ENCODE measurements around the gene ADCY6. TPM values are rescaled to one million over a fixed set of nuclear protein-coding genes. Genes with fewer than 3 reads are reported as not detected.

The ADCY6 gene
- total RNA-seq, 1 donor: 30.8 TPM

DNA sequence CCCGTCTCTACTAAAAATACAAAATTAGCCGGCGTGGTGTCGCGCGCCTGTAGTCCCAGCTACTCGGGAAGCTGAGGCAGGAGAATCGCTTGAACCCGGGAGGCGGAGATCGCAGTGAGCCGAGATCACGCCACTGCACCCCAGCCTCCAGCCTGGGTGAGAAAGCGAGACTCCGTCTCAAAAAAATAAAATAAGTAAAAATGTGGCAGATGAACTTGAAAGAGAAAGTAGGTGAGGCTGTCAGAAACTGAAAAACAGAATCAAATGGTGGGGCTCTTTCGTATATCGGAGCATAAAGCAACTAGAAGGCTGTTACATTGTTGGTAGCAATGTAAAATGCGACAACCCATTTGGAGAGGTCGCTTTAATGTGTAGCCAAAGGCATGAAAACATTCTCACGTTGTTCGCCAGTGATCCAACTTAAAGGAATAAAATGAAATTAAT, 71.6 kb downstream of the ADCY6 start:
- Histone ChIP-seq H3K4me1 (ENCODE audit: insufficient read depth, low read length) (peaks cover 17% of the 10 kb centered on the region), H3K27ac (ENCODE audit: low read depth, low read length) (peak overlapping the region; percentile 98), H3K79me2 (ENCODE audit: insufficient read depth, low read length) (peaks cover 41% of the 10 kb centered on the region), H3K36me3 (ENCODE audit: insufficient read depth, low read length) (peaks cover 21% of the 10 kb centered on the region), H3K9me3 (ENCODE audit: low read depth, low read length) (no peaks in the 10 kb centered on the region), H3K4me3 (ENCODE audit: insufficient read depth, low read length) (peak overlapping the region; percentile 90), H2AFZ (ENCODE audit: low read length) (peak overlapping the region; percentile 65), H3K27me3 (ENCODE audit: insufficient read depth, low read length) (no peaks in the 10 kb centered on the region), H4K20me1 (ENCODE audit: insufficient read depth, low read length) (peaks cover 17% of the 10 kb centered on the region), H3K4me2 (ENCODE audit: insufficient read depth, low read length) (peak overlapping the region; percentile 67)
- no peak for TF ChIP-seq CTCF (IDR thresholded peaks at IDR 0.05; ENCODE audit: extremely low read depth, low read depth, low read length)
- DNase-seq (ENCODE audit: insufficient read length, low spot score, missing footprints): no peak

- peaks cover 26% of the 10 kb centered on the region for H3K36me3 ChIP-seq (ENCODE audit: insufficient read depth, low read length)
- H3K4me1 ChIP-seq (ENCODE audit: insufficient read depth, low read length): peaks cover 17% of the 10 kb centered on the region
- peaks cover 17% of the 10 kb centered on the region for H4K20me1 ChIP-seq (ENCODE audit: insufficient read depth, low read length)
- H3K27ac ChIP-seq (ENCODE audit: low read depth, low read length): peak within 1 kb of the TSS; percentile 98
- H3K9me3 ChIP-seq (ENCODE audit: low read depth, low read length): no peaks in the 10 kb centered on the region
- DNase-seq (ENCODE audit: insufficient read length, low spot score, missing footprints): peak; percentile 98
- H2AFZ ChIP-seq (ENCODE audit: low read length): peak within 1 kb of the TSS; percentile 94
- peak; percentile 31 for TF ChIP-seq CTCF (IDR thresholded peaks at IDR 0.05; ENCODE audit: extremely low read depth, low read depth, low read length)
- peak within 1 kb of the TSS; percentile 93 for H3K4me2 ChIP-seq (ENCODE audit: insufficient read depth, low read length)
- peak within 1 kb of the TSS; percentile 90 for H3K4me3 ChIP-seq (ENCODE audit: insufficient read depth, low read length)
- H3K27me3 ChIP-seq (ENCODE audit: insufficient read depth, low read length): no peaks in the 10 kb centered on the region
- peaks cover 46% of the 10 kb centered on the region for H3K79me2 ChIP-seq (ENCODE audit: insufficient read depth, low read length)
These were observed 72.2 kb downstream of the ADCY6 start, which contains the start of gene CCNT1 for GRCh38 chr12:48716493-48717251. TSS of gene CCNT1 (minus strand) at chr12:48716707. CDS start at chr12:48716675, 32 bp downstream.

Small RNA genes within 50 kb of the gene (small RNA-seq; reads per million reads assigned to genes)
- gene MIR4701 (not detected), gene RF00019 (not detected)

Other genes starting within 250 kb of the ADCY6 start
- not detected in 2 replicates for gene LALBA, start 219.0 kb downstream of the ADCY6 start, total RNA-seq
- gene KANSL2, start 106.9 kb downstream of the ADCY6 start, total RNA-seq: 37.4 and 48.1 TPM in 2 replicates
- gene CCNT1, start 72.4 kb downstream of the ADCY6 start, total RNA-seq: 25.0 and 32.1 TPM in 2 replicates
- gene CACNB3, start 29.4 kb upstream of the ADCY6 start, total RNA-seq: 10.9 and 15.2 TPM in 2 replicates
- 48.6 and 53.6 TPM in 2 replicates for gene DDX23, start 63.1 kb upstream of the ADCY6 start, total RNA-seq
- gene RND1, start 76.8 kb upstream of the ADCY6 start, total RNA-seq: 0.29 and 0.36 TPM in 2 replicates
- gene FKBP11, start 136.4 kb upstream of the ADCY6 start, total RNA-seq: 24.8 and 31.8 TPM in 2 replicates
- gene ARF3, start 168.4 kb upstream of the ADCY6 start, total RNA-seq: 51.9 and 53.9 TPM in 2 replicates
- 0.29 and 0.36 TPM in 2 replicates for gene WNT10B, start 182.6 kb upstream of the ADCY6 start, total RNA-seq
- gene WNT1, start 189.2 kb upstream of the ADCY6 start, total RNA-seq: not detected in 2 replicates
- under 0.01 and 0.29 TPM in 2 replicates for gene DDN, start 210.3 kb upstream of the ADCY6 start, total RNA-seq
- gene PRKAG1, start 229.7 kb upstream of the ADCY6 start, total RNA-seq: 81.3 and 89.0 TPM in 2 replicates

All from osteoblast (primary cell).